CD4-positive, alpha-beta T cell treated with Interleukin-12 subunit alpha and Interleukin-12 subunit beta, for 1 hour (primary cell): ENCODE measurements around the gene RNF126.
A peak's percentile ranks its signal among the peaks of the same experiment; 100 is the strongest.
"Not testable (repeated sequence)": the region's sequence is repeated elsewhere in the genome, so short reads cannot be mapped to it uniquely, and the experiment has no call there.

ENCODE experiments used
- DNase-seq: peaks from one replicate; pipeline ENCODE4 v3.0.0-alpha.2; 2020

RNF126 gene

GRCh38 chr19:662962-663681, at the start of gene RNF126:
TSS of gene RNF126 (minus strand) at chr19:663214. CDS start at chr19:663121, 93 bp downstream.
- peak; percentile 95 for DNase-seq

GRCh38 chr19:711254-711653, 48.2 kb upstream of the RNF126 start:
- no peak for DNase-seq

GRCh38 chr19:710767-711166, 47.8 kb upstream of the RNF126 start:
- DNase-seq, result no peak

GRCh38 chr19:709965-710571, 47.1 kb upstream of the RNF126 start:
- no peak for DNase-seq

- no peak for DNase-seq
Measured at GRCh38 chr19:709196-709964, 46.4 kb upstream of the RNF126 start.

- no peak for DNase-seq
Measured at GRCh38 chr19:708154-709143, 45.4 kb upstream of the RNF126 start, which contains the start of gene PALM. TSS of gene PALM (plus strand) at chr19:708935. CDS start at chr19:709147, 212 bp downstream.

GRCh38 chr19:704447-704741, 41.4 kb upstream of the RNF126 start:
- no peak for DNase-seq

- DNase-seq, result peak; percentile 65
Measured at GRCh38 chr19:703651-704446, 40.8 kb upstream of the RNF126 start.

- DNase-seq, result no peak
Measured at GRCh38 chr19:703329-703650, 40.3 kb upstream of the RNF126 start.

- DNase-seq, result not testable (repeated sequence)
Measured at GRCh38 chr19:702847-703246, 39.8 kb upstream of the RNF126 start.

- DNase-seq, result not testable (repeated sequence)
Measured at GRCh38 chr19:699885-700284, 36.9 kb upstream of the RNF126 start.

GRCh38 chr19:698529-698928, 35.5 kb upstream of the RNF126 start:
- not testable (repeated sequence) for DNase-seq

- no peak for DNase-seq
Measured at GRCh38 chr19:695352-695949, 32.4 kb upstream of the RNF126 start, which contains the start of gene PRSS57. TSS of gene PRSS57 (minus strand) at chr19:695452. CDS start at chr19:695430, 22 bp downstream.

- no peak for DNase-seq
Measured at GRCh38 chr19:694481-695351, 31.7 kb upstream of the RNF126 start.

- DNase-seq, result no peak
Measured at GRCh38 chr19:690203-690602, 27.2 kb upstream of the RNF126 start.

GRCh38 chr19:688992-689391, 26.0 kb upstream of the RNF126 start:
- DNase-seq, result no peak

GRCh38 chr19:688214-688613, 25.2 kb upstream of the RNF126 start:
- DNase-seq, result no peak

- DNase-seq, result no peak
Measured at GRCh38 chr19:687569-688166, 24.7 kb upstream of the RNF126 start.

GRCh38 chr19:686589-687297, 23.7 kb upstream of the RNF126 start:
- DNase-seq, result no peak
